ENCODE data around the gene NT5C3B.

The NT5C3B gene

DNA sequence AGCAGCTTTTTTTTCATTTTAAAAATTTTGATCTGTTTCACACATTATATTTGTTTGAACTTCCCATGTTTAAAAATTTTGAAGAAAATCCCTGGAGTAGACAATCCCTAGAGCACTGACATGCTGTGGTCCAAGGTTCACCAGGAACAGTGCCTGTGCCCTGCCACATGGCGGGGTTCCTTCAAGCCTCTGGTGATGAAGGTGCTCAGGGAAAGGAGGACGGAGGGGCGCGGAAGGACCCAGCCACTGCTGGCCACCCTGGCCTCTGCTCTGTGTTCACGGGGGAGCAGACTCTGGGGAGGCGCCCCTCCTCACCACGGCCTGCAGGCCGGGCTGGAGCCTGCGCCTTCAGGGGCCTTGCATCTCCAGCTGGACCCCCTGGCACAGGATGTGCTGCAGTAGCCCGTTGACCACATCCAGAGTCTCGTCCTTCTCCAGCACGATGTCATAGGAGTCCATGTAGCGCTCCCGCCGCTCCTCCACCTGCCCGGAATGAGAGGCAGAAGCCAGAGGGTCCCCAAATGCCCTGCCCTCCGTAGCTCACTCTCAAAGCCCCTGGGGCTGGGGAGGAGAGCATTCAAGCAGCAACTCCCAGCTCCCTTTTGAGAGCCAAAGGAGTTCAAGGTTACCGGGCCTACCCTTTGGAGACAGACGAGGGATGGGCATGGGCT is 10.7 kb downstream of the NT5C3B start:
- DNase-seq = no peak
- no peaks in the 10 kb centered on the region for H3K27me3 ChIP-seq
- TF ChIP-seq, protein P1, sequence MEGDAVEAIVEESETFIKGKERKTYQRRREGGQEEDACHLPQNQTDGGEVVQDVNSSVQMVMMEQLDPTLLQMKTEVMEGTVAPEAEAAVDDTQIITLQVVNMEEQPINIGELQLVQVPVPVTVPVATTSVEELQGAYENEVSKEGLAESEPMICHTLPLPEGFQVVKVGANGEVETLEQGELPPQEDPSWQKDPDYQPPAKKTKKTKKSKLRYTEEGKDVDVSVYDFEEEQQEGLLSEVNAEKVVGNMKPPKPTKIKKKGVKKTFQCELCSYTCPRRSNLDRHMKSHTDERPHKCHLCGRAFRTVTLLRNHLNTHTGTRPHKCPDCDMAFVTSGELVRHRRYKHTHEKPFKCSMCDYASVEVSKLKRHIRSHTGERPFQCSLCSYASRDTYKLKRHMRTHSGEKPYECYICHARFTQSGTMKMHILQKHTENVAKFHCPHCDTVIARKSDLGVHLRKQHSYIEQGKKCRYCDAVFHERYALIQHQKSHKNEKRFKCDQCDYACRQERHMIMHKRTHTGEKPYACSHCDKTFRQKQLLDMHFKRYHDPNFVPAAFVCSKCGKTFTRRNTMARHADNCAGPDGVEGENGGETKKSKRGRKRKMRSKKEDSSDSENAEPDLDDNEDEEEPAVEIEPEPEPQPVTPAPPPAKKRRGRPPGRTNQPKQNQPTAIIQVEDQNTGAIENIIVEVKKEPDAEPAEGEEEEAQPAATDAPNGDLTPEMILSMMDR (IDR thresholded peaks at IDR 0.05; ENCODE audit: low read depth, low read length) = no peak
- H3K4me3 ChIP-seq (ENCODE audit: low read depth, low read length) = no peak overlapping the region
- no peaks in the 10 kb centered on the region for H3K9me3 ChIP-seq
- no peaks in the 10 kb centered on the region for H3K4me1 ChIP-seq
- H3K36me3 ChIP-seq = peaks cover 51% of the 10 kb centered on the region

DNA sequence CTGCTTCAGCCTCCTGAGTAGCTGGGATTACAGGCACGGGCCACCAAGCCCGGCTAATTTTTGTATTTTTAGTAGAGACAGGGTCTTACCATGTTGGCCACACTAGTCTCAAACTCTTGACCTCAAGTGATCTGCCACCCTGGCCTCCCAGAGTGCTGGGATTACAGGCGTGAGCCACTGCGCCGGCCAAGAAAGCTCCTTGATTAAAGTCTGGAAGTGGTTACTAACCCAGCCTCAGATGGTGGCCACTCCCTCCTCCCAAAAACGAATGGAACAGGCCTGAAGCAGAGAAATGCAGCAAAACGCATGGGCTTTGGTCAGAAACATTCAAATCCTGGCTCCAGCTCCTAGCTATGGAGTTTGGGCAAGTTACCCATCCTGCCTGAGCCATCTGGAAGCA is 11.9 kb downstream of the NT5C3B start:
- Histone ChIP-seq H3K4me3 (ENCODE audit: low read depth, low read length) (no peak overlapping the region), H3K36me3 (peaks cover 51% of the 10 kb centered on the region), H3K4me1 (no peaks in the 10 kb centered on the region), H3K27me3 (no peaks in the 10 kb centered on the region), H3K9me3 (no peaks in the 10 kb centered on the region)
- DNase-seq = no peak
- TF ChIP-seq, protein P1 (IDR thresholded peaks at IDR 0.05; ENCODE audit: low read depth, low read length) = no peak

DNA sequence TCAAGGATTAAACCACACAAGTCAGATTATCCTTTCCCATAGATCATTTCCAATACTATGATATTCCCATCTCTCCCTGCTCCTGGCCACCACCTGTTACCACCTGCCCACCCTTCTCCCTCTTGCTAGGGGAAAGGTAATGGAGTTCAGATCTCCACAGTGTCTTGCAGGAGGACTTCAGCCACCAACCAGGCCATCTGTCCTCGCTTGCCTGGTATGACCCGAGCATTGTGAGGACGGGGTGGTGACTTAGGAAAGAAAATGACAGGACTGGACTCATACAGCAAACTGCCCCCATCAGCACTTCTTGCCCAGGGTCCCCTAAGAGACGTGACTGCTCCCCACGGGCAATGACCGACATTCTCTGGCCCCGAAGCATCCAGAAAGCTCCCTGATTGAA is 12.5 kb downstream of the NT5C3B start:
- Histone ChIP-seq H3K4me3 (ENCODE audit: low read depth, low read length) (no peak overlapping the region), H3K36me3 (peaks cover 47% of the 10 kb centered on the region), H3K27me3 (no peaks in the 10 kb centered on the region), H3K9me3 (no peaks in the 10 kb centered on the region), H3K4me1 (no peaks in the 10 kb centered on the region)
- no peak for DNase-seq
- TF ChIP-seq, protein P1 (IDR thresholded peaks at IDR 0.05; ENCODE audit: low read depth, low read length) = no peak

DNA sequence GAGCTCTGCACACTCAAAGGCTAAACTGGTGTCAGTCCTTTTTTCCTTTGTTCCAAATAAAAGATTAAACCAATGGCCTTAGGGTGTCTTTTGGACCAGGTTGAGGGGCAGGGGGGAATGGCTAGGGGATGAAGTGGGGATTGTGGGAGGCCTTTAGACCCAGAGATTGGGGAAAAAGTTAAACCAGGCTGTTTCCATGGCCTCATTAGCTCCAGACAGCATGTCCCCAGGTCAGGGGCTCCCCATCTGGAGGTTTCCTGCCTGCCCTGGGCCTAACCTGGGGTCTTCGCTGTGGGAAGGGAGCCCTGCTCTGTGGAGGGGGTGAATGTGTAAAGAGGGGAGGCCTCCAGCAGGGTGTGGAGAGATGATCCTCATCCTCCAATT is 12.9 kb downstream of the NT5C3B start:
- Histone ChIP-seq H3K4me3 (ENCODE audit: low read depth, low read length) (no peak overlapping the region), H3K4me1 (no peaks in the 10 kb centered on the region), H3K36me3 (peaks cover 47% of the 10 kb centered on the region), H3K9me3 (no peaks in the 10 kb centered on the region), H3K27me3 (no peaks in the 10 kb centered on the region)
- no peak for DNase-seq
- TF ChIP-seq, protein P1 (IDR thresholded peaks at IDR 0.05; ENCODE audit: low read depth, low read length) = no peak

DNA sequence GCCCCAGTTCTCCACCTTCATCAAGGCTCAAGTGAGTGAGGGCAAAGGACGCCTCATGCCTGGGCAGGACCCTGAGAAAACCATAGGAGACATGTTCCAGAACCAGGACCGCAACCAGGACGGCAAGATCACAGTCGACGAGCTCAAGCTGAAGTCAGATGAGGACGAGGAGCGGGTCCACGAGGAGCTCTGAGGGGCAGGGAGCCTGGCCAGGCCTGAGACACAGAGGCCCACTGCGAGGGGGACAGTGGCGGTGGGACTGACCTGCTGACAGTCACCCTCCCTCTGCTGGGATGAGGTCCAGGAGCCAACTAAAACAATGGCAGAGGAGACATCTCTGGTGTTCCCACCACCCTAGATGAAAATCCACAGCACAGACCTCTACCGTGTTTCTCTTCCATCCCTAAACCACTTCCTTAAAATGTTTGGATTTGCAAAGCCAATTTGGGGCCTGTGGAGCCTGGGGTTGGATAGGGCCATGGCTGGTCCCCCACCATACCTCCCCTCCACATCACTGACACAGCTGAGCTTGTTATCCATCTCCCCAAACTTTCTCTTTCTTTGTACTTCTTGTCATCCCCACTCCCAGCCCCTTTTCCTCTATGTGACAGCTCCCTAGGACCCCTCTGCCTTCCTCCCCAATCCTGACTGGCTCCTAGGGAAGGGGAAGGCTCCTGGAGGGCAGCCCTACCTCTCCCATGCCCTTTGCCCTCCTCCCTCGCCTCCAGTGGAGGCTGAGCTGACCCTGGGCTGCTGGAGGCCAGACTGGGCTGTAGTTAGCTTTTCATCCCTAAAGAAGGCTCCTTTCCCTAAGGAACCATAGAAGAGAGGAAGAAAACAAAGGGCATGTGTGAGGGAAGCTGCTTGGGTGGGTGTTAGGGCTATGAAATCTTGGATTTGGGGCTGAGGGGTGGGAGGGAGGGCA is 13.6 kb downstream of the NT5C3B start:
- TF ChIP-seq, protein P1 (IDR thresholded peaks at IDR 0.05; ENCODE audit: low read depth, low read length) = no peak
- H3K4me1 ChIP-seq = no peaks in the 10 kb centered on the region
- H3K36me3 ChIP-seq = peaks cover 43% of the 10 kb centered on the region

DNA sequence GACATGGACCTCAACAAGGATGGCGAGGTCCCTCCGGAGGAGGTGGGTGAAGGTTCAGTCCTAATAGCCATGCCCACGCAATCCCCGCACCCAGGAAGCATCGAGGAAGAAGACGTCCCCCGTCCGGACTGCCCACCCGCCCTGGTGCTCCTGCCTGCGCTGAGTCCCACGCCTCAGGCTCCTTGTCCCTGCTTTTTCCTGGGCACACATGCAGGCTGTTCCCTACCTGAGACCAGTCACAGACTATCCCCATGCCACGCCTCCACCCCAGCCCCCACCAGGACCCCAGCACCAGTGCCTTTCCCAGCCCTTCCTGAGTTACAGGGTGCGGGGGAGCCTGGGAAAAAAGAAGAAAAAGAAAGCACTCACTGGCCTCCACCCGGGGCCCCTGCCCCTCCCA is 14.3 kb downstream of the NT5C3B start:
- no peaks in the 10 kb centered on the region for H3K27me3 ChIP-seq
- DNase-seq = no peak
- H3K4me1 ChIP-seq = no peaks in the 10 kb centered on the region
- no peak overlapping the region for H3K4me3 ChIP-seq (ENCODE audit: low read depth, low read length)
- H3K36me3 ChIP-seq = peaks cover 45% of the 10 kb centered on the region
- H3K9me3 ChIP-seq = no peaks in the 10 kb centered on the region
- TF ChIP-seq, protein P1 (IDR thresholded peaks at IDR 0.05; ENCODE audit: low read depth, low read length) = no peak

More for the DNA sequence above, 13.6 kb downstream of the NT5C3B start:
- H3K27me3 ChIP-seq = no peaks in the 10 kb centered on the region
- H3K4me3 ChIP-seq (ENCODE audit: low read depth, low read length) = no peak overlapping the region
- DNase-seq = no peak
- H3K9me3 ChIP-seq = no peaks in the 10 kb centered on the region

All from BE2C (cell line).